Heart left ventricle (tissue), 16 donors: Measurements from ENCODE around the gene NEK10. TPM values are rescaled to one million over a fixed set of nuclear protein-coding genes. Genes with fewer than 3 reads are reported as not detected.
A peak's percentile ranks its signal among the peaks of the same experiment; 100 is the strongest.

Experiments used
- ATAC-seq, 4 donors: fragments of 200-7000 bp; cut with Tn5 transposase; one replicate each; pipeline ENCODE4 v1.9.1; 2020 to 2022; ENCODE audit warnings: moderate library complexity in 4 of 4, mild to moderate bottlenecking in 3 of 4, moderate number of reproducible peaks in 1 of 4
- DNase-seq, 5 donors: peaks; one replicate each; pipeline ENCODE4 v3.0.0-alpha.2; 2020
- H3K27ac ChIP-seq, 12 donors: fragments of 200-600 bp; sonication (generic) in 4 of 12; one replicate each; pipeline versions ENCODE4 v1.5.0 to v1.8.0; 2016 to 2022; ENCODE audit warnings: mild to moderate bottlenecking in 2 of 12
- H3K27me3 ChIP-seq, 9 donors: fragments of 200-600 bp; sonication (generic) in 2 of 9; one replicate each; pipeline versions ENCODE4 v1.5.1 to v1.8.0; 2016 to 2022; ENCODE audit warnings: mild to moderate bottlenecking in 3 of 9
- H3K36me3 ChIP-seq, 9 donors: fragments of 200-600 bp; sonication (generic) in 2 of 9; one replicate each; pipeline versions ENCODE4 v1.5.0 to v1.8.0; 2018 to 2022; ENCODE audit warnings: mild to moderate bottlenecking in 2 of 9
- H3K4me1 ChIP-seq, 12 donors: fragments of 200-600 bp; sonication (generic) in 4 of 12; one replicate each; pipeline versions ENCODE4 v1.5.0 to v1.8.0; 2016 to 2022; ENCODE audit warnings: mild to moderate bottlenecking in 3 of 12
- H3K4me3 ChIP-seq, 12 donors: fragments of 200-600 bp; sonication (generic) in 4 of 12; one replicate each; pipeline versions ENCODE4 v1.5.0 to v1.8.0; 2017 to 2022; ENCODE audit warnings: mild to moderate bottlenecking in 9 of 12, moderate library complexity in 4 of 12
- H3K9me3 ChIP-seq, 12 donors: fragments of 200-600 bp; sonication (generic) in 4 of 12; one replicate each; pipeline versions ENCODE4 v1.5.0 to v1.8.0; 2016 to 2022; ENCODE audit warnings: mild to moderate bottlenecking in 1 of 12
- POLR2A ChIP-seq, 2 donors: fragments of 450-650 bp; IDR thresholded peaks; one replicate each; pipeline ENCODE4 v1.6.1; 2017; ENCODE audit warnings: antibody characterized with exemption in 2 of 2, mild to moderate bottlenecking in 2 of 2, moderate library complexity in 2 of 2
- WGBS, 4 donors: extraction: QIAGEN DNeasy Blood & Tissue Kit in 2 of 4; methylation state at CpG; one replicate each; pipeline versions ENCODE4 v1.1.5 to v1.1.7; 2013 to 2018; 5-methylcytosine and 5-hydroxymethylcytosine counted together
- intact Hi-C, 10 donors: fragments of 100-400 bp; cut with DNase I; formaldehyde crosslinking; loops; one replicate each; pipeline versions ENCODE4 v1.11.1 to v1.14.2; 2022
- polyA plus RNA-seq, 2 donors: library from polyadenylated mRNA; stranded (reverse); fragments of 200-250 nt; gene quantifications; one replicate each; pipeline ENCODE4 v1.2.3, GENCODE V29; 2013
- total RNA-seq, 9 donors: library from RNA; depleted of rRNA in 2 of 9; stranded (reverse); fragments of >200 nt in 2 of 9; fragmentation: NEBNext Ultra II Directional in 3 of 9; extraction: Animal tissue kit (Norgen Biotek cat#: 25700) in 3 of 9; gene quantifications; one replicate each; pipeline versions ENCODE4 v1.1.0 to v1.2.4, GENCODE V29; 2016 to 2023
- TF ChIP-seq, protein P1 (sequence below), 12 donors: fragments of 200-600 bp; sonication (generic) in 4 of 12; IDR thresholded peaks; one replicate each; pipeline versions ENCODE4 v1.5.0 to v1.8.0; 2018 to 2022; ENCODE audit warnings: antibody characterized with exemption in 12 of 12, mild to moderate bottlenecking in 5 of 12
- donor health status: ischemic (EF 13 %, LVEDD 7.1; RV severe dilation, severe dysfunction).
- donor health status: healthy with polysubstance abuse.
- donor health status: DM: no; HTN: yes; CAD: no.
- donor health status: DM: no; HTN: no; CAD: no.
- donor health status: ischemic (EF 25% LVEDD 6.9; RV normal size, moderate dysfunction).
- donor health status: ischemic (EF 25% LVEDD 5.7; RV mildly dilated, moderate dysfunction).
- donor health status: healthy.
- donor health status: DM: yes; HTN: yes; CAD: no.
- donor health status: ischemic (EF 35%, LVEDD 5.7; RV mildly dilated, moderate dysfunction).
- donor health status: nonischemic (EF 11% LVEDD 7.7; RV severe dilation, severe dysfunction).
- donor health status: DM: yes; HTN: yes; CAD: no.
- donor health status: PGD.
- donor health status: ischemic (EF 29% LVEDD 5.4; RV normal size, mild dysfunction).
- donor health status: nonischemic (EF 23%, LVEDD 6.1; RV moderate dilation, normal function).

NEK10 gene
- total and polyA plus RNA-seq, 11 donors: 0.72 to 22.5 (median 7.1) TPM

- Histone ChIP-seq H3K27me3 (no peaks in the 10 kb centered on the region), H3K27ac (no peak overlapping the region), H3K4me3 (no peak overlapping the region), H3K4me1 (no peaks in the 10 kb centered on the region), H3K36me3 (no peaks in the 10 kb centered on the region), H3K9me3 (peaks cover 0 to 5% (median 0%) of the 10 kb centered on the region in 12 donors)
- 72 to 82% (median 72%) methylated on average over 1 of the region's 1 CpG for WGBS, 4 donors
- ATAC-seq (no peak), DNase-seq (no peak)
- no peak for TF ChIP-seq POLR2A (IDR thresholded peaks at IDR 0.05)
- TF ChIP-seq, protein P1, sequence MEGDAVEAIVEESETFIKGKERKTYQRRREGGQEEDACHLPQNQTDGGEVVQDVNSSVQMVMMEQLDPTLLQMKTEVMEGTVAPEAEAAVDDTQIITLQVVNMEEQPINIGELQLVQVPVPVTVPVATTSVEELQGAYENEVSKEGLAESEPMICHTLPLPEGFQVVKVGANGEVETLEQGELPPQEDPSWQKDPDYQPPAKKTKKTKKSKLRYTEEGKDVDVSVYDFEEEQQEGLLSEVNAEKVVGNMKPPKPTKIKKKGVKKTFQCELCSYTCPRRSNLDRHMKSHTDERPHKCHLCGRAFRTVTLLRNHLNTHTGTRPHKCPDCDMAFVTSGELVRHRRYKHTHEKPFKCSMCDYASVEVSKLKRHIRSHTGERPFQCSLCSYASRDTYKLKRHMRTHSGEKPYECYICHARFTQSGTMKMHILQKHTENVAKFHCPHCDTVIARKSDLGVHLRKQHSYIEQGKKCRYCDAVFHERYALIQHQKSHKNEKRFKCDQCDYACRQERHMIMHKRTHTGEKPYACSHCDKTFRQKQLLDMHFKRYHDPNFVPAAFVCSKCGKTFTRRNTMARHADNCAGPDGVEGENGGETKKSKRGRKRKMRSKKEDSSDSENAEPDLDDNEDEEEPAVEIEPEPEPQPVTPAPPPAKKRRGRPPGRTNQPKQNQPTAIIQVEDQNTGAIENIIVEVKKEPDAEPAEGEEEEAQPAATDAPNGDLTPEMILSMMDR (IDR thresholded peaks at IDR 0.05): no peak
- intact Hi-C loops: loop anchor here in 5 of 10 donors (1.0 to 10.0 kb wide), 5 partner anchors 108 to 123 kb away; no protein-coding TSS in a partner anchor
Measured at GRCh38 chr3:27254896-27255295, 114.3 kb downstream of the NEK10 start.

DNA sequence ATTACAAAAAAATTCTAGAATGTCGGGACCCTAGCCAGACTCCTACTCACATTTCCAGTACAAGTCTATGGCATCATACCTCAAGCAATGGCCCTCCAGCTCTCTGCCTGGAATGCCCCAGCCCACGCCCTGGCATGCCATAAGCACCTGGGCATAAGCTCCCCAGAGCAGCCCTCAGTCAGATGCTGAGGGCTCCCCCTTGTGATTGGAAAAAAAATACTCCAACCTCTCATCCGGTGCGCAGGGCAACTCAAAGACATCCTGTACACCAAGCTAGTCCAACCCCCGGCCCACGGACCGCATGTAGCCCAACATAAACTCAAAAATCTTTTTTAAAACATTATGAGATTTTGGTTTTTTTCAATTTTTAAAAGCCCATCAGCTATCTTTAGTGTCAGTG lies 115.4 kb downstream of the NEK10 start:
- H3K27ac ChIP-seq: no peak overlapping the region
- no peaks in the 10 kb centered on the region for H3K36me3 ChIP-seq
- no peak overlapping the region for H3K4me3 ChIP-seq
- no peaks in the 10 kb centered on the region for H3K27me3 ChIP-seq
- no peaks in the 10 kb centered on the region for H3K4me1 ChIP-seq
- intact Hi-C loops: loop anchor here in 5 of 10 donors (1.0 to 10.0 kb wide), 5 partner anchors 107 to 122 kb away; no protein-coding TSS in a partner anchor
- TF ChIP-seq, protein P1 (IDR thresholded peaks at IDR 0.05): peak in 11 of 12 donors; percentile 12 to 50 (median 36)
- TF ChIP-seq POLR2A (IDR thresholded peaks at IDR 0.05): no peak
- peak; percentile 64 to 73 (median 70) for ATAC-seq
- WGBS, 4 donors: 47 to 66% (median 55%) methylated on average over 7 of the region's 7 CpGs
- peak in 1 of 5 donors; percentile 18 for DNase-seq
- H3K9me3 ChIP-seq: no peaks in the 10 kb centered on the region

GRCh38 chr3:27253391-27253790 lies 115.8 kb downstream of the NEK10 start:
- Histone ChIP-seq H3K9me3 (no peaks in the 10 kb centered on the region), H3K27ac (no peak overlapping the region), H3K36me3 (no peaks in the 10 kb centered on the region), H3K4me1 (no peaks in the 10 kb centered on the region), H3K4me3 (no peak overlapping the region), H3K27me3 (no peaks in the 10 kb centered on the region)
- intact Hi-C loops: loop anchor here in 3 of 10 donors (2.0 to 10.0 kb wide), 4 partner anchors 106 to 121 kb away; no protein-coding TSS in a partner anchor
- WGBS, 4 donors: 44 to 65% (median 52%) methylated on average over 1 of the region's 1 CpG
- TF ChIP-seq, protein P1 (IDR thresholded peaks at IDR 0.05): no peak
- no peak for TF ChIP-seq POLR2A (IDR thresholded peaks at IDR 0.05)
- ATAC-seq: no peak
- DNase-seq: no peak

GRCh38 chr3:27252646-27253045 lies 116.5 kb downstream of the NEK10 start:
- no peaks in the 10 kb centered on the region for H3K9me3 ChIP-seq
- DNase-seq: no peak
- H3K27ac ChIP-seq: no peak overlapping the region
- H3K4me1 ChIP-seq: no peaks in the 10 kb centered on the region
- no peaks in the 10 kb centered on the region for H3K27me3 ChIP-seq
- intact Hi-C loops: loop anchor here in 3 of 10 donors (2.0 to 10.0 kb wide), 4 partner anchors 105 to 120 kb away; no protein-coding TSS in a partner anchor
- H3K4me3 ChIP-seq: no peak overlapping the region
- TF ChIP-seq POLR2A (IDR thresholded peaks at IDR 0.05): no peak
- TF ChIP-seq, protein P1 (IDR thresholded peaks at IDR 0.05): no peak
- ATAC-seq: no peak
- H3K36me3 ChIP-seq: no peaks in the 10 kb centered on the region
